Astrocyte (in vitro differentiated cells and primary cell): ENCODE data around the gene RAB30. TPM values are rescaled to one million over a fixed set of nuclear protein-coding genes. Genes with fewer than 3 reads are reported as not detected.
"Not testable (repeated sequence)": the region's sequence is repeated elsewhere in the genome, so short reads cannot be mapped to it uniquely, and the experiment has no call there.

Source experiments
- DNase-seq: peaks from one replicate; pipeline ENCODE4 v3.0.0-alpha.2; 2010; ENCODE audit warnings: low read depth
- FAIRE-seq: peaks from 2 replicates; lab custom pipeline; 2011; peaks lifted over from hg19 to GRCh38; lab: Jason Lieb, UNC
- H2AFZ ChIP-seq: 2 replicates; pipeline ENCODE4 v1.6.0; 2012; ENCODE audit warnings: low read depth, low read length, inconsistent platforms
- H3K27ac ChIP-seq: 2 replicates; pipeline ENCODE4 v1.5.1; 2011; ENCODE audit warnings: low read depth, low read length, inconsistent platforms
- H3K27me3 ChIP-seq: 2 replicates; pipeline ENCODE4 v1.6.0; 2011; ENCODE audit warnings: low read length, inconsistent platforms; ENCODE audit not compliant: insufficient read depth
- H3K36me3 ChIP-seq: 2 replicates; pipeline ENCODE4 v1.5.1; 2011; ENCODE audit warnings: low read length, inconsistent platforms; ENCODE audit not compliant: insufficient read depth
- H3K4me1 ChIP-seq: 2 replicates; pipeline ENCODE4 v1.5.1; 2011; ENCODE audit warnings: low read length, inconsistent platforms; ENCODE audit not compliant: insufficient read depth
- H3K4me2 ChIP-seq: 2 replicates; pipeline ENCODE4 v1.6.0; 2012; ENCODE audit warnings: low read length, inconsistent platforms
- H3K4me3 ChIP-seq: 2 replicates; pipeline ENCODE4 v1.5.1; 2011; ENCODE audit warnings: low read depth, mild to moderate bottlenecking, low read length, inconsistent platforms; ENCODE audit not compliant: insufficient read depth
- H3K79me2 ChIP-seq: 2 replicates; pipeline ENCODE4 v1.6.0; 2012; ENCODE audit warnings: mild to moderate bottlenecking, low read length, inconsistent platforms; ENCODE audit not compliant: insufficient read depth
- H3K9ac ChIP-seq: 2 replicates; pipeline ENCODE4 v1.6.0; 2012; ENCODE audit warnings: mild to moderate bottlenecking, low read length, inconsistent platforms
- H3K9me3 ChIP-seq: 2 replicates; pipeline ENCODE4 v1.5.1; 2012; ENCODE audit warnings: low read depth, mild to moderate bottlenecking, low read length, inconsistent platforms; ENCODE audit not compliant: insufficient read depth
- H4K20me1 ChIP-seq: 2 replicates; pipeline ENCODE4 v1.6.0; 2012; ENCODE audit warnings: low read length, inconsistent platforms; ENCODE audit not compliant: insufficient read depth
- H3K27ac Mint-ChIP-seq: one replicate; pipeline ENCODE4 v1.8.0; 2021; ENCODE audit warnings: mild to moderate bottlenecking, mixed read lengths; ENCODE audit not compliant: unreplicated experiment
- H3K27me3 Mint-ChIP-seq: one replicate; pipeline ENCODE4 v1.8.0; 2021; ENCODE audit warnings: low read depth, mixed read lengths; ENCODE audit not compliant: unreplicated experiment
- H3K36me3 Mint-ChIP-seq: one replicate; pipeline ENCODE4 v1.8.0; 2021; ENCODE audit warnings: low read depth, mixed read lengths; ENCODE audit not compliant: unreplicated experiment
- H3K4me1 Mint-ChIP-seq: one replicate; pipeline ENCODE4 v1.8.0; 2021; ENCODE audit warnings: low read depth, mixed read lengths; ENCODE audit not compliant: unreplicated experiment
- H3K4me3 Mint-ChIP-seq: one replicate; pipeline ENCODE4 v1.8.0; 2021; ENCODE audit warnings: mild to moderate bottlenecking, moderate library complexity, mixed read lengths; ENCODE audit not compliant: unreplicated experiment
- H3K9me3 Mint-ChIP-seq: one replicate; pipeline ENCODE4 v1.8.0; 2021; ENCODE audit warnings: mild to moderate bottlenecking, mixed read lengths; ENCODE audit not compliant: unreplicated experiment
- EZH2 ChIP-seq: IDR thresholded peaks from 2 replicates; pipeline ENCODE4 v1.6.1; 2012; ENCODE audit warnings: mild to moderate bottlenecking, low read length, inconsistent platforms; ENCODE audit not compliant: insufficient read depth
- total RNA-seq: library from RNA; stranded (reverse); gene quantifications from 2 replicates; pipeline ENCODE4 v1.2.1, GENCODE V29; 2021
- TF ChIP-seq, protein P1 (sequence below): IDR thresholded peaks from 2 replicates; pipeline ENCODE4 v1.5.1; 2011; ENCODE audit warnings: low read depth, mild to moderate bottlenecking, inconsistent platforms, low read length, moderate library complexity; ENCODE audit not compliant: insufficient read depth

RAB30 gene
- total RNA-seq, 1 donor from 2014 or later = 40.0 TPM

DNA sequence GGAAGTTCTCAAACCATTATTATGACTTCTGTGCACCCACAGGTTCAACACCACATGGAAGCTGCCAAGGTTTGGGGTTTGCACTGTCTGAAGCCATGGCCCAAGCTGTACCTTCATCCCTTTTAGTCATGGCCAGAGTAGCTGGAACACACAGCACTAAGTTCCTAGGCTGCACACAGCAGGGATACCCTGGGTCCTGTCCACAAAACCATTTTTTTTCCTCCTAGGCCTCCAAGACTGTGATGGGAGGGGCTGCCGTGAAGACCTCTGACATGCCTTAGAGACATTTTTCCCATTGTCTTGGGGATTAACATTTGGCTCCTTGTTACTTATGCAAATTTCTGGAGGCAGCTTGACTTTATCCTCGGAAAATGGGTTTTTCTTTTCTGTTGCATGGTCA is 127.5 kb downstream of the RAB30 start:
- Histone ChIP-seq H3K4me2 (no peak overlapping the region), H3K79me2 (no peaks in the 10 kb centered on the region), H3K9ac (no peak overlapping the region), H3K27ac (no peak overlapping the region), H2AFZ (no peak overlapping the region), H3K4me1 (no peaks in the 10 kb centered on the region), H3K27me3 (no peaks in the 10 kb centered on the region), H3K4me3 (no peak overlapping the region), H3K9me3 (no peaks in the 10 kb centered on the region), H4K20me1 (no peaks in the 10 kb centered on the region), H3K36me3 (no peaks in the 10 kb centered on the region)
- Mint-ChIP-seq H3K9me3 (peaks cover 9% of the 10 kb centered on the region), H3K27ac (no peak overlapping the region), H3K27me3 (no peaks in the 10 kb centered on the region), H3K4me3 (peak overlapping the region; percentile 11), H3K4me1 (no peaks in the 10 kb centered on the region), H3K36me3 (no peaks in the 10 kb centered on the region)
- TF ChIP-seq, protein P1, sequence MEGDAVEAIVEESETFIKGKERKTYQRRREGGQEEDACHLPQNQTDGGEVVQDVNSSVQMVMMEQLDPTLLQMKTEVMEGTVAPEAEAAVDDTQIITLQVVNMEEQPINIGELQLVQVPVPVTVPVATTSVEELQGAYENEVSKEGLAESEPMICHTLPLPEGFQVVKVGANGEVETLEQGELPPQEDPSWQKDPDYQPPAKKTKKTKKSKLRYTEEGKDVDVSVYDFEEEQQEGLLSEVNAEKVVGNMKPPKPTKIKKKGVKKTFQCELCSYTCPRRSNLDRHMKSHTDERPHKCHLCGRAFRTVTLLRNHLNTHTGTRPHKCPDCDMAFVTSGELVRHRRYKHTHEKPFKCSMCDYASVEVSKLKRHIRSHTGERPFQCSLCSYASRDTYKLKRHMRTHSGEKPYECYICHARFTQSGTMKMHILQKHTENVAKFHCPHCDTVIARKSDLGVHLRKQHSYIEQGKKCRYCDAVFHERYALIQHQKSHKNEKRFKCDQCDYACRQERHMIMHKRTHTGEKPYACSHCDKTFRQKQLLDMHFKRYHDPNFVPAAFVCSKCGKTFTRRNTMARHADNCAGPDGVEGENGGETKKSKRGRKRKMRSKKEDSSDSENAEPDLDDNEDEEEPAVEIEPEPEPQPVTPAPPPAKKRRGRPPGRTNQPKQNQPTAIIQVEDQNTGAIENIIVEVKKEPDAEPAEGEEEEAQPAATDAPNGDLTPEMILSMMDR = no peak
- no peak for TF ChIP-seq EZH2
- DNase-seq (no peak), FAIRE-seq (no peak)

DNA sequence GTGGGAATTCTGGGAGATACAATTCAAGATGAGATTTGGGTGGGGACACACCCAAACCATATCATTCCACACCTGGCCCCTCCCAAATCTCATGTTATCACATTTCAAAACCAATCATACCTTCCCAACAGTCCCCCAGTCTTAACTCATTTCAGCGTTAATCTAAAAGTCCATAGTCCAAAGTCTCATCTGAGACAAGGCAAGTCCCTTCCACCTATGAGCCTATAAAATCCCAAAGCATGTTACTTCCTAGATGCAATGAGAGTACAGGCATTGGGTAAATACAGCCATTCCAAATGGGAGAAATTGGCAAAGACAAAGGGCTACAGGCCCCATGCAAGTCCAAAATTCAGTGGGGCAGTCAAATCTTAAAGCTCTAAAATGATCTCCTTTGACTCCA is 128.3 kb downstream of the RAB30 start:
- not testable (repeated sequence) for H3K9me3 Mint-ChIP-seq, H3K27ac Mint-ChIP-seq, DNase-seq, H3K27ac ChIP-seq, H3K79me2 ChIP-seq, FAIRE-seq, H3K27me3 Mint-ChIP-seq, H3K27me3 ChIP-seq, H3K36me3 Mint-ChIP-seq, H2AFZ ChIP-seq, H3K4me2 ChIP-seq, H3K36me3 ChIP-seq, H3K9ac ChIP-seq, H3K4me3 Mint-ChIP-seq, H3K9me3 ChIP-seq, H3K4me1 ChIP-seq, H3K4me1 Mint-ChIP-seq, H3K4me3 ChIP-seq, H4K20me1 ChIP-seq

DNA sequence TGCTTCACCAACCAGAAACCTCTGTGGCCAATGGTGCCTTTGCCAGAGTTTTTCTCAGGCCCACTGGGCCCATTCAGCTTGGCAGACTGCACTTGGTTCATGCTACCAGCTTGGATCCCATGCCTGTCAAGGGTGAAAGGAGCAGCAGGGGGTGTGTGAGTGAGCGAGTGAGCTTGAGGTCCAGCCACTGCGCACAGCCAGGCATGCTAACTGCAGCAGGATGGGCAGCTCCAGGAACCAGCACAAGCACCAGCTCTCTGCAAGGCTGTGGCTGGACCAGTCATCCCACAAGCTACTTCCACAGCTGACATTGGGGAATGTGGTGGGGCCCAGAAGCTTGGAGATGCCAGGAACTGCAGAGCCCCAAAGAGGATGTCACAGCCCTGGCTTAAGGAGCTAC is 129.3 kb downstream of the RAB30 start:
- no peak overlapping the region for H3K4me3 Mint-ChIP-seq
- H3K27ac Mint-ChIP-seq = no peak overlapping the region
- no peak overlapping the region for H2AFZ ChIP-seq
- FAIRE-seq (no peak), DNase-seq (no peak)
- H3K9ac ChIP-seq = no peak overlapping the region
- no peaks in the 10 kb centered on the region for H3K79me2 ChIP-seq
- H3K4me1 Mint-ChIP-seq = no peaks in the 10 kb centered on the region
- H3K27me3 ChIP-seq = no peaks in the 10 kb centered on the region
- H3K36me3 ChIP-seq = no peaks in the 10 kb centered on the region
- H3K4me2 ChIP-seq = no peak overlapping the region
- no peaks in the 10 kb centered on the region for H3K9me3 ChIP-seq
- no peak overlapping the region for H3K4me3 ChIP-seq
- no peak for TF ChIP-seq EZH2
- TF ChIP-seq, protein P1 = no peak
- no peaks in the 10 kb centered on the region for H3K36me3 Mint-ChIP-seq
- no peak overlapping the region for H3K27ac ChIP-seq
- no peaks in the 10 kb centered on the region for H3K4me1 ChIP-seq
- peaks cover 9% of the 10 kb centered on the region for H3K9me3 Mint-ChIP-seq
- H4K20me1 ChIP-seq = no peaks in the 10 kb centered on the region
- H3K27me3 Mint-ChIP-seq = no peaks in the 10 kb centered on the region
